Pons (tissue), 1 donor: ENCODE data around the gene BMI1.

ENCODE experiments used
- DNase-seq: peaks from one replicate; pipeline ENCODE4 v3.0.0-alpha.2; 2016; ENCODE audit warnings: low spot score

BMI1 gene

GRCh38 chr10:22367471-22367870, 46.6 kb downstream of the BMI1 start:
- no peak for DNase-seq

GRCh38 chr10:22368402-22368801, 47.5 kb downstream of the BMI1 start:
- no peak for DNase-seq

GRCh38 chr10:22368981-22369380, 48.1 kb downstream of the BMI1 start:
- no peak for DNase-seq

GRCh38 chr10:22369434-22370072, 48.7 kb downstream of the BMI1 start:
- DNase-seq = no peak

- no peak for DNase-seq
Measured at GRCh38 chr10:22370320-22370719, 49.4 kb downstream of the BMI1 start.

GRCh38 chr10:22372298-22372697, 51.4 kb downstream of the BMI1 start:
- no peak for DNase-seq

- DNase-seq = no peak
Measured at GRCh38 chr10:22372917-22373316, 52.0 kb downstream of the BMI1 start.

GRCh38 chr10:22374489-22375126, 53.7 kb downstream of the BMI1 start:
- DNase-seq = peak; percentile 17

- DNase-seq = no peak
Measured at GRCh38 chr10:22379059-22379458, 58.2 kb downstream of the BMI1 start.
